Measurements from ENCODE around the gene DNAL4.

The DNAL4 gene

GRCh38 chr22:38756711-38757463 is 37.1 kb downstream of the DNAL4 start:
- Histone ChIP-seq H3K27ac (ENCODE audit: low read length) (peak overlapping the region; percentile 54), H3K79me2 (ENCODE audit: low read length) (peaks cover 21% of the 10 kb centered on the region), H3K4me2 (ENCODE audit: low read length) (peak overlapping the region; percentile 92), H3K9ac (ENCODE audit: low read length) (peak overlapping the region; percentile 96), H3K4me3 (ENCODE audit: low read length) (peak overlapping the region; percentile 94), H2AFZ (ENCODE audit: low read depth, low read length) (no peak overlapping the region), H3K36me3 (replicated peaks; ENCODE audit: low read depth, low read length) (peaks cover 21% of the 10 kb centered on the region), H3K4me1 (ENCODE audit: low read length) (peaks cover 25% of the 10 kb centered on the region), H3K9me3 (ENCODE audit: insufficient read depth, low read length) (no peaks in the 10 kb centered on the region), H3K27me3 (ENCODE audit: low read depth, low read length) (no peaks in the 10 kb centered on the region), H4K20me1 (ENCODE audit: insufficient read depth, low read length) (peaks cover 6% of the 10 kb centered on the region)
- TF ChIP-seq EZH2phosphoT487 (IDR thresholded peaks at IDR 0.05; ENCODE audit: low read depth): no peak
- no peak for TF ChIP-seq CTCF (IDR thresholded peaks at IDR 0.05; ENCODE audit: low read depth, low read length)

DNA sequence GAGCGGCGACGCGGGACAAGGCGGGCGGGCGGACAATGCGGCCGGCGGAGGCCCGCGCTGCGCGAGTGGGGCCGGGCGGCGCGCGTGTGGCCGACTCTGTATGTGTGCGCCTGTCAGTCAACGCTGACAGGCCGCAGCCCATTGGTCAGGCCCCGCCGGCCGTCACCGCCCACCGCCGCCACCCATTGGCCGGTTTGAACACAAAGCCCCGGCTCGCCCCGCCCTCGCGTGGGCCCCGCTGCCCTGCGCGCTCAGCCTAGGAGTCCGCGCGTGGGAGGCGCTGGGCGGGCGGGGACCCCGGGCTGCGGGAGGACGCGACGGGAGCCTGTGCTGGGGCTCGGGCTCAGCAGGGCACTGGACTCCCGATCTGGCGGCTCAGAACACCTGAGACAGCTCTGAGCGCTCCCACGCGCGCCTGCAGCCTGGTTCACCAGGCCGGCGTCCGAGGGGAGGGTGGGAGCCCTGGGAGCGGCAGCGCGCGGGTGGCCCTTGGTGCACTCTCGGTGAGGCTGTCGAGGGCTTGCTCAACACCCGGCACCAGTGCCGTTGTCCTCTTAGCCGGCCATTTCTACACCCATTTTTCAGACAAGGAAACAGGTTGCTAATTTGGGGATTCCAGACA is 37.9 kb downstream of the DNAL4 start, which contains the start of gene SUN2:
TSS of gene SUN2 (minus strand) at position 88 of the 622 bp plus-strand sequence. CDS start 3,370 bp downstream, outside the sequence.
- Histone ChIP-seq H3K27me3 (ENCODE audit: low read depth, low read length) (no peaks in the 10 kb centered on the region), H3K4me1 (ENCODE audit: low read length) (peaks cover 30% of the 10 kb centered on the region), H3K27ac (ENCODE audit: low read length) (peak within 1 kb of the TSS; percentile 61), H3K4me3 (ENCODE audit: low read length) (peak within 1 kb of the TSS; percentile 94), H3K9ac (ENCODE audit: low read length) (peak within 1 kb of the TSS; percentile 96), H2AFZ (ENCODE audit: low read depth, low read length) (peak within 1 kb of the TSS; percentile 78; the same call in 1 of the 2 replicates), H3K4me2 (ENCODE audit: low read length) (peak within 1 kb of the TSS; percentile 97), H3K36me3 (replicated peaks; ENCODE audit: low read depth, low read length) (peaks cover 30% of the 10 kb centered on the region), H3K79me2 (ENCODE audit: low read length) (peaks cover 21% of the 10 kb centered on the region), H3K9me3 (ENCODE audit: insufficient read depth, low read length) (no peaks in the 10 kb centered on the region), H4K20me1 (ENCODE audit: insufficient read depth, low read length) (peaks cover 6% of the 10 kb centered on the region)
- TF ChIP-seq CTCF (IDR thresholded peaks at IDR 0.05; ENCODE audit: low read depth, low read length) (no peak), EZH2phosphoT487 (IDR thresholded peaks at IDR 0.05; ENCODE audit: low read depth) (no peak)

- H3K79me2 ChIP-seq (ENCODE audit: low read length): peaks cover 21% of the 10 kb centered on the region
- H3K9ac ChIP-seq (ENCODE audit: low read length): peak overlapping the region; percentile 96
- H3K9me3 ChIP-seq (ENCODE audit: insufficient read depth, low read length): no peaks in the 10 kb centered on the region
- peak overlapping the region; percentile 97 for H3K4me2 ChIP-seq (ENCODE audit: low read length)
- peaks cover 30% of the 10 kb centered on the region for H3K4me1 ChIP-seq (ENCODE audit: low read length)
- TF ChIP-seq EZH2phosphoT487 (IDR thresholded peaks at IDR 0.05; ENCODE audit: low read depth) (no peak), CTCF (IDR thresholded peaks at IDR 0.05; ENCODE audit: low read depth, low read length) (no peak)
- H3K4me3 ChIP-seq (ENCODE audit: low read length): peak overlapping the region; percentile 94
- H3K27ac ChIP-seq (ENCODE audit: low read length): peak overlapping the region; percentile 61
- peaks cover 6% of the 10 kb centered on the region for H4K20me1 ChIP-seq (ENCODE audit: insufficient read depth, low read length)
- 0 out of 2 replicates have a peak overlapping the region, but pooled peaks have one; percentile 10 for H2AFZ ChIP-seq (ENCODE audit: low read depth, low read length)
- no peaks in the 10 kb centered on the region for H3K27me3 ChIP-seq (ENCODE audit: low read depth, low read length)
- peaks cover 35% of the 10 kb centered on the region for H3K36me3 ChIP-seq (replicated peaks; ENCODE audit: low read depth, low read length)
These were observed 38.6 kb downstream of the DNAL4 start for GRCh38 chr22:38755155-38755910.

Measured in OCI-LY3 (cell line).